ENCODE results near the gene TLK1. TPM values are rescaled to one million over a fixed set of nuclear protein-coding genes. Genes with fewer than 3 reads are reported as not detected.

Gene TLK1
- total and polyA plus RNA-seq, 2 of the 4 experiments (the other 2 are of a cell fraction): 7.3 to 12.5 TPM

DNA sequence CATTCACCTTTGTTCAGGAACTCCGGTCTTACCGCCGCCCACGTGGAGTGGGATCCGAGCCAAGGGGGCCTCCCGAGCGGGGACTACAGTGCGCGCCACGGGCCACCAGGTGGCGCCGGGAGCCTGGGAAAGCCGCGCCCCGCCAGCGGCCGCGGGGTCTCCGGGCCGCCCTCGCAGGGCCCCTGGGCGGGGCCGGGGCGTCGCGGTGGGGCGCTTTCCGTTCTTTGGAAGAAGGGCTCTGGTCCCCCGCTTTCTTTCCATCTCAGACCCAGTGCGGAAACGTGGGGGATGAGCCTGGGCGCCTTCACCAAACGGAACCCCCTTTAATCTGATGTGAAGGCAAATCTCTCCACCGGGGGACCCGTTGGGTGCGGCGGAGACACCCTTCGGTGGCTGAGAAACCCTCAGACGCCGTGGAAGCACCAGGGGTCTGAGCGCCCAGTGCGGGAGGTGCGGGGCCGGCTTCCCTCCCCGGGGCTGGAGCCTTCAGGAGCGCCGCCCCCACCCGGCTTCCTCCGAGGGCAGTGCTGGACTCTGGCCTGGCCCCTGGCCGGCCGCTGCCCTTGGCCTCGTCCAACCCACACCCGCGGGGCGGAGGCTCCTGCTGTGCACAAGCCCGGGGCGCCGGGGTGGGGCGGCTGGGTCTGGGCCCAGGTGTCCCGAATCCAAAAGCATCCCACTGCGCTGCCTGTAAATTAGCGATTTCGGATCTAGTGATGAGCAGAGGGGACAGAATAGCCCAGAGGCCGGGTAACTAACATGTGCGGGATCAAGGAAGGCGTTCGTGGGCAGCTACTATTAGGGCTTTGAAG, 187.0 kb downstream of the TLK1 start:
- H3K27me3 ChIP-seq (ENCODE audit: control insufficient read depth, insufficient read depth, low read length): no peaks in the 10 kb centered on the region; the same call in 1 of the 2 replicates
- peak overlapping the region; percentile 100 for H2AFZ ChIP-seq (replicated peaks; ENCODE audit: low read length, poor library complexity)
- H3K79me1 ChIP-seq (ENCODE audit: low read depth in 1 of 2, low read length in 2 of 2): no peaks in the 10 kb centered on the region; a peak in 1 of 4 replicates
- H3K23ac ChIP-seq (ENCODE audit: low read depth, low read length): peak overlapping the region; percentile 98
- BruUV-seq (replicated peaks): no TSS peak
- no peaks in the 10 kb centered on the region for H4K20me1 ChIP-seq (ENCODE audit: insufficient read depth, low read length)
- DNase-seq: peak; percentile 66
- peak overlapping the region; percentile 86 for H2BK120ac ChIP-seq (ENCODE audit: low read depth, low read length)
- ChIA-PET CTCF (interaction anchor here (1.6 kb wide), 2 partner anchors 45 to 443 kb away, joined by 3 to 11 read pairs; partner anchors contain the start of gene GORASP2), POLR2A (ENCODE audit: unreplicated experiment) (no interaction called here)
- H4K5ac ChIP-seq (ENCODE audit: low read depth, low read length): peak overlapping the region; percentile 89
- H4K91ac ChIP-seq (ENCODE audit: insufficient read depth, low read depth, low read length): peak overlapping the region; percentile 98
- intact Hi-C loops (cut with micrococcal nuclease): loop anchor here (1.0 to 10.0 kb wide), 7 partner anchors 186 to 1491 kb away; partner anchors contain the start of genes CYBRD1 and DCAF17
- peak; percentile 96 for ATAC-seq (ENCODE audit: low read depth)
- WGBS, 2 experiments (ENCODE audit: extremely low coverage in 2 of 2, insufficient read length in 1 of 2): 21% methylated on average over 15 of the region's 67 CpGs; no CpG with 5 or more reads in 1 of the 2 experiments
- peak overlapping the region; percentile 86 for H3K4me3 ChIP-seq (ENCODE audit: insufficient read depth, low read depth, low read length)
- H2BK5ac ChIP-seq (ENCODE audit: low read depth, low read length, poor library complexity, severe bottlenecking): peak overlapping the region; percentile 74
- H3K9ac ChIP-seq (ENCODE audit: low read depth, low read length): peak overlapping the region; percentile 90
- peak overlapping the region; percentile 78 for H2AK5ac ChIP-seq (ENCODE audit: low read depth, low read length)
- peak overlapping the region; percentile 84 for H3K27ac ChIP-seq (ENCODE audit: insufficient read depth, low read length)
- H3K9me1 ChIP-seq (ENCODE audit: insufficient read depth, low read length): no peaks in the 10 kb centered on the region
- H3K14ac ChIP-seq (replicated peaks; ENCODE audit: low read depth, low read length): peak overlapping the region; percentile 93
- peaks cover 2% of the 10 kb centered on the region; the same call in 1 of the 2 replicates for H3K36me3 ChIP-seq (ENCODE audit: control insufficient read depth, insufficient read depth, low read length)
- peak overlapping the region; percentile 81 for H3K4me2 ChIP-seq (ENCODE audit: low read depth, low read length)
- peak overlapping the region; percentile 98 for H3K4ac ChIP-seq (ENCODE audit: low read depth, low read length)
- H2AK9ac ChIP-seq (replicated peaks; ENCODE audit: low read depth, low read length, poor library complexity): peak overlapping the region; percentile 98
- H3K9me3 ChIP-seq (ENCODE audit: control insufficient read depth, insufficient read depth, low read length): no peaks in the 10 kb centered on the region
- H2BK20ac ChIP-seq (ENCODE audit: low read depth, low read length): peak overlapping the region; percentile 56; the same call in 1 of the 2 replicates
- H3K4me1 ChIP-seq (ENCODE audit: control insufficient read depth, insufficient read depth, low read length): peaks cover 4% of the 10 kb centered on the region
- in situ Hi-C loops (cut with MboI; ENCODE audit: low sequenced_read_pairs): loop anchor here (5.0 to 10.0 kb wide), 2 partner anchors 181 to 444 kb away; no protein-coding TSS in a partner anchor
- dilution Hi-C loops (cut with HindIII; ENCODE audit: low sequenced_read_pairs, unreplicated experiment): no loop called here
- peak overlapping the region; percentile 83 for H3K18ac ChIP-seq (ENCODE audit: low read depth, low read length)
- peak overlapping the region; percentile 96 for H3K56ac ChIP-seq (ENCODE audit: extremely low read depth, insufficient read depth, low read length)
- H4K8ac ChIP-seq (ENCODE audit: low read depth in 2 of 2, low read length in 2 of 2): peak overlapping the region; percentile 95 to 98
- H2BK15ac ChIP-seq (ENCODE audit: low read depth, low read length): peak overlapping the region; percentile 99; the same call in 2 of the 3 replicates
- TF ChIP-seq RAD21 (IDR thresholded peaks at IDR 0.05; ENCODE audit: low read length): peak; percentile 95
- no peak for TF ChIP-seq MAFK (IDR thresholded peaks at IDR 0.05; ENCODE audit: low read depth, low read length)
- TF ChIP-seq, protein P1, sequence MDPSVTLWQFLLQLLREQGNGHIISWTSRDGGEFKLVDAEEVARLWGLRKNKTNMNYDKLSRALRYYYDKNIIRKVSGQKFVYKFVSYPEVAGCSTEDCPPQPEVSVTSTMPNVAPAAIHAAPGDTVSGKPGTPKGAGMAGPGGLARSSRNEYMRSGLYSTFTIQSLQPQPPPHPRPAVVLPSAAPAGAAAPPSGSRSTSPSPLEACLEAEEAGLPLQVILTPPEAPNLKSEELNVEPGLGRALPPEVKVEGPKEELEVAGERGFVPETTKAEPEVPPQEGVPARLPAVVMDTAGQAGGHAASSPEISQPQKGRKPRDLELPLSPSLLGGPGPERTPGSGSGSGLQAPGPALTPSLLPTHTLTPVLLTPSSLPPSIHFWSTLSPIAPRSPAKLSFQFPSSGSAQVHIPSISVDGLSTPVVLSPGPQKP (IDR thresholded peaks at IDR 0.05; ENCODE audit: borderline replicate concordance, low read depth, low read length): no peak
- no peak; the same call in 1 of the 2 replicates for TF ChIP-seq FOS (IDR thresholded peaks at IDR 0.05; ENCODE audit: low read depth, low read length)
- peak; percentile 55 for TF ChIP-seq RCOR1 (IDR thresholded peaks at IDR 0.05; ENCODE audit: insufficient replicate concordance, low read length)
- peak; percentile 90 for TF ChIP-seq MAZ (IDR thresholded peaks at IDR 0.05; ENCODE audit: borderline replicate concordance, low read depth, low read length)
- 0 out of 2 replicates have a peak, but pooled peaks have one; percentile 4 for TF ChIP-seq BHLHE40 (IDR thresholded peaks at IDR 0.05; ENCODE audit: low read depth, low read length)
- TF ChIP-seq POLR2A (IDR thresholded peaks at IDR 0.05; ENCODE audit: low read depth, low read length): peak; percentile 45; the same call in 1 of the 2 replicates
- TF ChIP-seq CHD1 (IDR thresholded peaks at IDR 0.05; ENCODE audit: low read depth, low read length): no peak
- peak; percentile 95 for TF ChIP-seq SMC3 (IDR thresholded peaks at IDR 0.05; ENCODE audit: low read depth, low read length)
- TF ChIP-seq, protein P2, sequence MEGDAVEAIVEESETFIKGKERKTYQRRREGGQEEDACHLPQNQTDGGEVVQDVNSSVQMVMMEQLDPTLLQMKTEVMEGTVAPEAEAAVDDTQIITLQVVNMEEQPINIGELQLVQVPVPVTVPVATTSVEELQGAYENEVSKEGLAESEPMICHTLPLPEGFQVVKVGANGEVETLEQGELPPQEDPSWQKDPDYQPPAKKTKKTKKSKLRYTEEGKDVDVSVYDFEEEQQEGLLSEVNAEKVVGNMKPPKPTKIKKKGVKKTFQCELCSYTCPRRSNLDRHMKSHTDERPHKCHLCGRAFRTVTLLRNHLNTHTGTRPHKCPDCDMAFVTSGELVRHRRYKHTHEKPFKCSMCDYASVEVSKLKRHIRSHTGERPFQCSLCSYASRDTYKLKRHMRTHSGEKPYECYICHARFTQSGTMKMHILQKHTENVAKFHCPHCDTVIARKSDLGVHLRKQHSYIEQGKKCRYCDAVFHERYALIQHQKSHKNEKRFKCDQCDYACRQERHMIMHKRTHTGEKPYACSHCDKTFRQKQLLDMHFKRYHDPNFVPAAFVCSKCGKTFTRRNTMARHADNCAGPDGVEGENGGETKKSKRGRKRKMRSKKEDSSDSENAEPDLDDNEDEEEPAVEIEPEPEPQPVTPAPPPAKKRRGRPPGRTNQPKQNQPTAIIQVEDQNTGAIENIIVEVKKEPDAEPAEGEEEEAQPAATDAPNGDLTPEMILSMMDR (conservative IDR thresholded peaks at IDR 0.05; ENCODE audit: low read depth, low read length): peak; percentile 97
- peak; percentile 84; the same call in 1 of the 2 replicates for TF ChIP-seq MXI1 (IDR thresholded peaks at IDR 0.05; ENCODE audit: borderline replicate concordance, low read depth, low read length)
- no peak for TF ChIP-seq NFE2L2 (IDR thresholded peaks at IDR 0.05; ENCODE audit: low read depth, low read length)
- no peak for TF ChIP-seq RFX5 (IDR thresholded peaks at IDR 0.05; ENCODE audit: low read depth, low read length)
